ENCODE data around the gene TADA1. TPM values are rescaled to one million over a fixed set of nuclear protein-coding genes. Genes with fewer than 3 reads are reported as not detected.
"Not testable (repeated sequence)": the region's sequence is repeated elsewhere in the genome, so short reads cannot be mapped to it uniquely, and the experiment has no call there.

Gene TADA1
- polyA plus RNA-seq, 4 donors = 24.3 to 29.3 (median 29.2) TPM

GRCh38 chr1:166848193-166848592 lies 27.9 kb downstream of the TADA1 start:
- no peak for DNase-seq (ENCODE audit: low read depth in 4 of 4, low spot score in 3 of 4)

GRCh38 chr1:166844791-166845190 lies 31.3 kb downstream of the TADA1 start:
- no peak for DNase-seq (ENCODE audit: low read depth in 4 of 4, low spot score in 3 of 4)

GRCh38 chr1:166843769-166844596 lies 32.1 kb downstream of the TADA1 start:
- no peak for DNase-seq (ENCODE audit: low read depth in 4 of 4, low spot score in 3 of 4)

GRCh38 chr1:166843322-166843721 lies 32.7 kb downstream of the TADA1 start:
- no peak for DNase-seq (ENCODE audit: low read depth in 4 of 4, low spot score in 3 of 4)

GRCh38 chr1:166840309-166841274 lies 35.5 kb downstream of the TADA1 start:
- no peak for DNase-seq (ENCODE audit: low read depth in 4 of 4, low spot score in 3 of 4)

- DNase-seq (ENCODE audit: low read depth in 4 of 4, low spot score in 3 of 4) = peak in 2 of 4 donors; percentile 8 to 15
Observed at GRCh38 chr1:166839600-166840308, 36.3 kb downstream of the TADA1 start.

GRCh38 chr1:166838766-166839599 lies 37.1 kb downstream of the TADA1 start, which contains the start of gene POGK:
TSS of gene POGK (plus strand) at chr1:166839475. CDS start at chr1:166840957, 1,482 bp downstream.
- DNase-seq (ENCODE audit: low read depth in 4 of 4, low spot score in 3 of 4) = peak; percentile 79 to 84 (median 82)

GRCh38 chr1:166836733-166837132 lies 39.3 kb downstream of the TADA1 start:
- no peak for DNase-seq (ENCODE audit: low read depth in 4 of 4, low spot score in 3 of 4)

GRCh38 chr1:166829762-166830161 lies 46.3 kb downstream of the TADA1 start:
- DNase-seq (ENCODE audit: low read depth in 4 of 4, low spot score in 3 of 4) = not testable (repeated sequence)

GRCh38 chr1:166827426-166827825 lies 48.6 kb downstream of the TADA1 start:
- DNase-seq (ENCODE audit: low read depth in 4 of 4, low spot score in 3 of 4) = no peak

GRCh38 chr1:166822385-166822784 lies 53.7 kb downstream of the TADA1 start:
- no peak for DNase-seq (ENCODE audit: low read depth in 4 of 4, low spot score in 3 of 4)

GRCh38 chr1:166819974-166820373 lies 56.1 kb downstream of the TADA1 start:
- no peak for DNase-seq (ENCODE audit: low read depth in 4 of 4, low spot score in 3 of 4)

- DNase-seq (ENCODE audit: low read depth in 4 of 4, low spot score in 3 of 4) = peak in 1 of 4 donors; percentile 12
Observed at GRCh38 chr1:166814611-166815010, 61.5 kb downstream of the TADA1 start.

GRCh38 chr1:166813508-166814223 lies 62.4 kb downstream of the TADA1 start:
- DNase-seq (ENCODE audit: low read depth in 4 of 4, low spot score in 3 of 4) = no peak

- DNase-seq (ENCODE audit: low read depth in 4 of 4, low spot score in 3 of 4) = no peak
Observed at GRCh38 chr1:166811691-166812090, 64.4 kb downstream of the TADA1 start.

GRCh38 chr1:166808952-166809351 lies 67.1 kb downstream of the TADA1 start:
- no peak for DNase-seq (ENCODE audit: low read depth in 4 of 4, low spot score in 3 of 4)
